ENCODE results near the gene FGF13. TPM values are rescaled to one million over a fixed set of nuclear protein-coding genes. Genes with fewer than 3 reads are reported as not detected.

Gene FGF13
- total and polyA plus RNA-seq, 2 donors from 2014 or later = 9.2 to 16.6 TPM

- Histone ChIP-seq H3K36me3 (ENCODE audit: control insufficient read depth in 2 of 3, insufficient read depth in 3 of 3, low read length in 3 of 3) (no peaks in the 10 kb centered on the region), H3K9ac (ENCODE audit: low read length in 3 of 3) (no peak overlapping the region), H3K4me1 (ENCODE audit: control insufficient read depth in 2 of 3, insufficient read depth in 2 of 3, low read depth in 1 of 3, low read length in 3 of 3) (no peaks in the 10 kb centered on the region), H3K9me3 (ENCODE audit: control insufficient read depth in 2 of 3, insufficient read depth in 1 of 3, low read length in 3 of 3) (no peaks in the 10 kb centered on the region), H3K27me3 (ENCODE audit: control insufficient read depth, insufficient read depth, low read length) (peaks cover 4% of the 10 kb centered on the region), H3K4me3 (ENCODE audit: low read length in 3 of 3) (no peak overlapping the region), H3K27ac (ENCODE audit: low read depth in 2 of 2, low read length in 2 of 2) (no peak overlapping the region)
- intact Hi-C loops (cut with DNase I) = no loop called here
- no peak for DNase-seq
- TF ChIP-seq, protein P1, sequence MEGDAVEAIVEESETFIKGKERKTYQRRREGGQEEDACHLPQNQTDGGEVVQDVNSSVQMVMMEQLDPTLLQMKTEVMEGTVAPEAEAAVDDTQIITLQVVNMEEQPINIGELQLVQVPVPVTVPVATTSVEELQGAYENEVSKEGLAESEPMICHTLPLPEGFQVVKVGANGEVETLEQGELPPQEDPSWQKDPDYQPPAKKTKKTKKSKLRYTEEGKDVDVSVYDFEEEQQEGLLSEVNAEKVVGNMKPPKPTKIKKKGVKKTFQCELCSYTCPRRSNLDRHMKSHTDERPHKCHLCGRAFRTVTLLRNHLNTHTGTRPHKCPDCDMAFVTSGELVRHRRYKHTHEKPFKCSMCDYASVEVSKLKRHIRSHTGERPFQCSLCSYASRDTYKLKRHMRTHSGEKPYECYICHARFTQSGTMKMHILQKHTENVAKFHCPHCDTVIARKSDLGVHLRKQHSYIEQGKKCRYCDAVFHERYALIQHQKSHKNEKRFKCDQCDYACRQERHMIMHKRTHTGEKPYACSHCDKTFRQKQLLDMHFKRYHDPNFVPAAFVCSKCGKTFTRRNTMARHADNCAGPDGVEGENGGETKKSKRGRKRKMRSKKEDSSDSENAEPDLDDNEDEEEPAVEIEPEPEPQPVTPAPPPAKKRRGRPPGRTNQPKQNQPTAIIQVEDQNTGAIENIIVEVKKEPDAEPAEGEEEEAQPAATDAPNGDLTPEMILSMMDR (IDR thresholded peaks at IDR 0.05; ENCODE audit: borderline replicate concordance, extremely low read depth, insufficient read depth) = no peak
- no peak for FAIRE-seq
Measured at GRCh38 chrX:138704596-138704995, 6.9 kb downstream of the FGF13 start.

GRCh38 chrX:138704101-138704500 lies 7.4 kb downstream of the FGF13 start:
- no peaks in the 10 kb centered on the region for H3K4me1 ChIP-seq (ENCODE audit: control insufficient read depth in 2 of 3, insufficient read depth in 2 of 3, low read depth in 1 of 3, low read length in 3 of 3)
- FAIRE-seq = no peak
- no peaks in the 10 kb centered on the region for H3K9me3 ChIP-seq (ENCODE audit: control insufficient read depth in 2 of 3, insufficient read depth in 1 of 3, low read length in 3 of 3)
- H3K36me3 ChIP-seq (ENCODE audit: control insufficient read depth in 2 of 3, insufficient read depth in 3 of 3, low read length in 3 of 3) = no peaks in the 10 kb centered on the region
- TF ChIP-seq, protein P1 (IDR thresholded peaks at IDR 0.05; ENCODE audit: borderline replicate concordance, extremely low read depth, insufficient read depth) = no peak
- H3K9ac ChIP-seq (ENCODE audit: low read length in 3 of 3) = no peak overlapping the region
- peaks cover 4% of the 10 kb centered on the region for H3K27me3 ChIP-seq (ENCODE audit: control insufficient read depth, insufficient read depth, low read length)
- H3K4me3 ChIP-seq (ENCODE audit: low read length in 3 of 3) = no peak overlapping the region
- H3K27ac ChIP-seq (ENCODE audit: low read depth in 2 of 2, low read length in 2 of 2) = no peak overlapping the region
- DNase-seq = no peak
- intact Hi-C loops (cut with DNase I) = no loop called here

GRCh38 chrX:138692591-138692990 lies 18.9 kb downstream of the FGF13 start:
- Histone ChIP-seq H3K27me3 (ENCODE audit: control insufficient read depth, insufficient read depth, low read length) (no peaks in the 10 kb centered on the region), H3K36me3 (ENCODE audit: control insufficient read depth in 2 of 3, insufficient read depth in 3 of 3, low read length in 3 of 3) (no peaks in the 10 kb centered on the region), H3K4me1 (ENCODE audit: control insufficient read depth in 2 of 3, insufficient read depth in 2 of 3, low read depth in 1 of 3, low read length in 3 of 3) (no peaks in the 10 kb centered on the region), H3K9me3 (ENCODE audit: control insufficient read depth in 2 of 3, insufficient read depth in 1 of 3, low read length in 3 of 3) (no peaks in the 10 kb centered on the region), H3K4me3 (ENCODE audit: low read length in 3 of 3) (no peak overlapping the region), H3K27ac (ENCODE audit: low read depth in 2 of 2, low read length in 2 of 2) (no peak overlapping the region), H3K9ac (ENCODE audit: low read length in 3 of 3) (no peak overlapping the region)
- TF ChIP-seq, protein P1 (IDR thresholded peaks at IDR 0.05; ENCODE audit: borderline replicate concordance, extremely low read depth, insufficient read depth) = no peak
- intact Hi-C loops (cut with DNase I) = no loop called here
- DNase-seq (peak in 1 of 5 donors; percentile 9), FAIRE-seq (peak; percentile 11)

GRCh38 chrX:138691186-138691585 lies 20.3 kb downstream of the FGF13 start:
- no peak for DNase-seq
- Histone ChIP-seq H3K4me3 (ENCODE audit: low read length in 3 of 3) (no peak overlapping the region), H3K4me1 (ENCODE audit: control insufficient read depth in 2 of 3, insufficient read depth in 2 of 3, low read depth in 1 of 3, low read length in 3 of 3) (no peaks in the 10 kb centered on the region), H3K27me3 (ENCODE audit: control insufficient read depth, insufficient read depth, low read length) (no peaks in the 10 kb centered on the region), H3K36me3 (ENCODE audit: control insufficient read depth in 2 of 3, insufficient read depth in 3 of 3, low read length in 3 of 3) (no peaks in the 10 kb centered on the region), H3K27ac (ENCODE audit: low read depth in 2 of 2, low read length in 2 of 2) (no peak overlapping the region), H3K9ac (ENCODE audit: low read length in 3 of 3) (no peak overlapping the region), H3K9me3 (ENCODE audit: control insufficient read depth in 2 of 3, insufficient read depth in 1 of 3, low read length in 3 of 3) (no peaks in the 10 kb centered on the region)
- TF ChIP-seq, protein P1 (IDR thresholded peaks at IDR 0.05; ENCODE audit: borderline replicate concordance, extremely low read depth, insufficient read depth) = no peak
- FAIRE-seq = no peak
- intact Hi-C loops (cut with DNase I) = no loop called here

Data from kidney (tissue), 14 donors.